Tibial nerve (tissue), 4 donors: ENCODE data around the gene VSIR.

Source experiments
- CTCF ChIP-seq, 5 experiments: fragments of 200-600 bp in 3 of 5; fragments of 450-650 bp in 2 of 5; sonication (generic) in 3 of 5; IDR thresholded peaks; one replicate each; pipeline ENCODE4 v1.5.1; 2016 to 2019; ENCODE audit warnings: antibody characterized with exemption in 5 of 5, mild to moderate bottlenecking in 3 of 5, moderate library complexity in 2 of 5
- EP300 ChIP-seq, 2 donors: sonication (generic); formaldehyde crosslinking; IDR thresholded peaks; one replicate each; pipeline ENCODE4 v1.6.1; 2017; ENCODE audit warnings: antibody characterized with exemption in 2 of 2, mild to moderate bottlenecking in 1 of 2
- POLR2A ChIP-seq, 2 donors: fragments of 450-650 bp; IDR thresholded peaks; one replicate each; pipeline ENCODE4 v1.6.1; 2017; ENCODE audit warnings: antibody characterized with exemption in 2 of 2, mild to moderate bottlenecking in 2 of 2, moderate library complexity in 2 of 2

- no peak for TF ChIP-seq EP300 (IDR thresholded peaks at IDR 0.05)
- TF ChIP-seq CTCF (IDR thresholded peaks at IDR 0.05), result no peak
- no peak for TF ChIP-seq POLR2A (IDR thresholded peaks at IDR 0.05)
Observed at GRCh38 chr10:71754562-71754961, 18.8 kb downstream of the VSIR start.
